GM18870 (cell line): Measurements from ENCODE around the gene COL15A1.
"Not testable (repeated sequence)": the region's sequence is repeated elsewhere in the genome, so short reads cannot be mapped to it uniquely, and the experiment has no call there.

ENCODE experiments used
- ATAC-seq: cut with Tn5 transposase; IDR thresholded peaks from one replicate; pipeline ENCODE4 v1.9.1; 2021; ENCODE audit warnings: moderate library complexity; ENCODE audit not compliant: unreplicated experiment

The COL15A1 gene

GRCh38 chr9:99074902-99075245 is 131.2 kb downstream of the COL15A1 start:
- ATAC-seq = no peak

GRCh38 chr9:99075246-99075912 is 131.7 kb downstream of the COL15A1 start:
- no peak for ATAC-seq

GRCh38 chr9:99076030-99076429 is 132.3 kb downstream of the COL15A1 start:
- no peak for ATAC-seq

GRCh38 chr9:99076483-99077171 is 132.9 kb downstream of the COL15A1 start:
- ATAC-seq = no peak

GRCh38 chr9:99078717-99079116 is 135.0 kb downstream of the COL15A1 start:
- no peak for ATAC-seq

GRCh38 chr9:99079542-99079941 is 135.8 kb downstream of the COL15A1 start:
- no peak for ATAC-seq

GRCh38 chr9:99083051-99083450 is 139.3 kb downstream of the COL15A1 start:
- no peak for ATAC-seq

GRCh38 chr9:99085949-99086948 is 142.5 kb downstream of the COL15A1 start:
- no peak for ATAC-seq

- ATAC-seq = no peak
Measured at GRCh38 chr9:99087462-99087861, 143.8 kb downstream of the COL15A1 start.

- ATAC-seq = no peak
Measured at GRCh38 chr9:99090336-99091130, 146.8 kb downstream of the COL15A1 start.

- ATAC-seq = no peak
Measured at GRCh38 chr9:99092643-99093491, 149.2 kb downstream of the COL15A1 start.

GRCh38 chr9:99093492-99093791 is 149.7 kb downstream of the COL15A1 start:
- ATAC-seq = no peak

- no peak for ATAC-seq
Measured at GRCh38 chr9:99095565-99095964, 151.9 kb downstream of the COL15A1 start.

GRCh38 chr9:99096409-99096808 is 152.7 kb downstream of the COL15A1 start:
- no peak for ATAC-seq

- ATAC-seq = not testable (repeated sequence)
Measured at GRCh38 chr9:99099806-99100585, 156.3 kb downstream of the COL15A1 start.

GRCh38 chr9:99101271-99101670 is 157.6 kb downstream of the COL15A1 start:
- no peak for ATAC-seq

- ATAC-seq = no peak
Measured at GRCh38 chr9:99101812-99102211, 158.1 kb downstream of the COL15A1 start.

- no peak for ATAC-seq
Measured at GRCh38 chr9:99103054-99103895, 159.6 kb downstream of the COL15A1 start.
